Activated CD8-positive, alpha-beta memory T cell treated with anti-CD3 and anti-CD28 coated beads for 4 hours (primary cell): ENCODE results near the gene TIAM2.
"Not testable (repeated sequence)": the region's sequence is repeated elsewhere in the genome, so short reads cannot be mapped to it uniquely, and the experiment has no call there.

ENCODE experiments used
- DNase-seq, 2 donors: peaks; one replicate each; pipeline ENCODE4 v3.0.0-alpha.2; 2020; ENCODE audit warnings: low read depth in 2 of 2

Gene TIAM2

GRCh38 chr6:154991207-154991606 lies 3.9 kb upstream of the TIAM2 start:
- DNase-seq = no peak

- DNase-seq = no peak
These were observed 2.1 kb upstream of the TIAM2 start for GRCh38 chr6:154993026-154993425.

GRCh38 chr6:154993710-154994109 lies 1.4 kb upstream of the TIAM2 start:
- no peak for DNase-seq

- DNase-seq = no peak
These were observed 270 bp upstream of the TIAM2 start for GRCh38 chr6:154994836-154995253.

GRCh38 chr6:154996016-154996590 lies 988 bp downstream of the TIAM2 start:
- no peak for DNase-seq

- no peak for DNase-seq
These were observed 1.8 kb downstream of the TIAM2 start for GRCh38 chr6:154996841-154997311.

GRCh38 chr6:154998855-154999254 lies 3.7 kb downstream of the TIAM2 start:
- DNase-seq = no peak

GRCh38 chr6:155001482-155001881 lies 6.4 kb downstream of the TIAM2 start:
- DNase-seq = no peak

- no peak for DNase-seq
These were observed 6.8 kb downstream of the TIAM2 start for GRCh38 chr6:155001934-155002333.

- DNase-seq = no peak
These were observed 8.4 kb downstream of the TIAM2 start for GRCh38 chr6:155003476-155003875.

- no peak for DNase-seq
These were observed 8.9 kb downstream of the TIAM2 start for GRCh38 chr6:155004017-155004416.

GRCh38 chr6:155004576-155005372 lies 9.7 kb downstream of the TIAM2 start:
- DNase-seq = no peak

GRCh38 chr6:155008625-155009024 lies 13.5 kb downstream of the TIAM2 start:
- no peak for DNase-seq

- no peak for DNase-seq
These were observed 15.8 kb downstream of the TIAM2 start for GRCh38 chr6:155010940-155011339.

- no peak for DNase-seq
These were observed 16.7 kb downstream of the TIAM2 start for GRCh38 chr6:155011809-155012291.

GRCh38 chr6:155013457-155013876 lies 18.4 kb downstream of the TIAM2 start:
- no peak for DNase-seq

- DNase-seq = no peak
These were observed 19.0 kb downstream of the TIAM2 start for GRCh38 chr6:155014137-155014536.

- no peak for DNase-seq
These were observed 19.7 kb downstream of the TIAM2 start for GRCh38 chr6:155014670-155015300.

GRCh38 chr6:155018415-155018814 lies 23.3 kb downstream of the TIAM2 start:
- DNase-seq = not testable (repeated sequence)

GRCh38 chr6:155021680-155022079 lies 26.6 kb downstream of the TIAM2 start:
- DNase-seq = no peak

- DNase-seq = no peak
These were observed 27.6 kb downstream of the TIAM2 start for GRCh38 chr6:155022721-155023120.

GRCh38 chr6:155023717-155024116 lies 28.6 kb downstream of the TIAM2 start:
- no peak for DNase-seq
